Measurements from ENCODE around the gene CENPVL1.

DNA sequence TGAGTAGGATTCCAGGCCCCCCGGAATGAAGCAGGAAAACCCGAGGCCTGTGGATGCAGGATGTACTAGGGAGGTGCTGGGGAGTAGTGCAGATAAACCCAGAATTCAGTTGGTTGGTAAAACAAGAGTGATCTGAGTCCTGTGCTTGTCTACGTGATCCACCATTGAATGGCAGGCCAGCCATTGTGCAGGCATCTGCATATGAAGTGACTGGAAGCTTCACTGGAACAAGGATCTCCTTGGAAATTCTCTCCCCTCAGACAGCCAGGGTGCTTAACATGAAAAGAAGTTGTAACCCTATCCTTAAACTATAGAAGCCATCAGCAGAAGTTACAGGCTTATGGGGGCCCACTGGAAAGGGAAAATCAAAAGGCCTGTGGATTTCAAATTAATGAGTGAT is 32.3 kb downstream of the CENPVL1 start:
- TF ChIP-seq, protein P1, sequence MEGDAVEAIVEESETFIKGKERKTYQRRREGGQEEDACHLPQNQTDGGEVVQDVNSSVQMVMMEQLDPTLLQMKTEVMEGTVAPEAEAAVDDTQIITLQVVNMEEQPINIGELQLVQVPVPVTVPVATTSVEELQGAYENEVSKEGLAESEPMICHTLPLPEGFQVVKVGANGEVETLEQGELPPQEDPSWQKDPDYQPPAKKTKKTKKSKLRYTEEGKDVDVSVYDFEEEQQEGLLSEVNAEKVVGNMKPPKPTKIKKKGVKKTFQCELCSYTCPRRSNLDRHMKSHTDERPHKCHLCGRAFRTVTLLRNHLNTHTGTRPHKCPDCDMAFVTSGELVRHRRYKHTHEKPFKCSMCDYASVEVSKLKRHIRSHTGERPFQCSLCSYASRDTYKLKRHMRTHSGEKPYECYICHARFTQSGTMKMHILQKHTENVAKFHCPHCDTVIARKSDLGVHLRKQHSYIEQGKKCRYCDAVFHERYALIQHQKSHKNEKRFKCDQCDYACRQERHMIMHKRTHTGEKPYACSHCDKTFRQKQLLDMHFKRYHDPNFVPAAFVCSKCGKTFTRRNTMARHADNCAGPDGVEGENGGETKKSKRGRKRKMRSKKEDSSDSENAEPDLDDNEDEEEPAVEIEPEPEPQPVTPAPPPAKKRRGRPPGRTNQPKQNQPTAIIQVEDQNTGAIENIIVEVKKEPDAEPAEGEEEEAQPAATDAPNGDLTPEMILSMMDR (IDR thresholded peaks at IDR 0.05), result no peak
- TF ChIP-seq POLR2A (IDR thresholded peaks at IDR 0.05), result no peak

Measured in adrenal gland (tissue), 5 donors.